Mammary epithelial cell (primary cell): ENCODE data around the gene SEMA5A.

ENCODE experiments used
- EZH2 ChIP-seq: IDR thresholded peaks from 2 replicates; pipeline ENCODE4 v1.6.1; 2012; ENCODE audit warnings: low read length, inconsistent platforms, borderline replicate concordance
- TF ChIP-seq, protein P1 (sequence below), 2 donors: IDR thresholded peaks in 1 of 2; conservative IDR thresholded peaks in 1 of 2; 2 replicates each; pipeline ENCODE4 v1.5.1; 2011 to 2012; ENCODE audit warnings: inconsistent platforms in 2 of 2, low read length in 2 of 2, mild to moderate bottlenecking in 2 of 2, control low read depth in 1 of 2, low read depth in 1 of 2; ENCODE audit not compliant: insufficient read depth in 1 of 2; ENCODE audit errors: extremely low read depth in 1 of 2

- TF ChIP-seq, protein P1, sequence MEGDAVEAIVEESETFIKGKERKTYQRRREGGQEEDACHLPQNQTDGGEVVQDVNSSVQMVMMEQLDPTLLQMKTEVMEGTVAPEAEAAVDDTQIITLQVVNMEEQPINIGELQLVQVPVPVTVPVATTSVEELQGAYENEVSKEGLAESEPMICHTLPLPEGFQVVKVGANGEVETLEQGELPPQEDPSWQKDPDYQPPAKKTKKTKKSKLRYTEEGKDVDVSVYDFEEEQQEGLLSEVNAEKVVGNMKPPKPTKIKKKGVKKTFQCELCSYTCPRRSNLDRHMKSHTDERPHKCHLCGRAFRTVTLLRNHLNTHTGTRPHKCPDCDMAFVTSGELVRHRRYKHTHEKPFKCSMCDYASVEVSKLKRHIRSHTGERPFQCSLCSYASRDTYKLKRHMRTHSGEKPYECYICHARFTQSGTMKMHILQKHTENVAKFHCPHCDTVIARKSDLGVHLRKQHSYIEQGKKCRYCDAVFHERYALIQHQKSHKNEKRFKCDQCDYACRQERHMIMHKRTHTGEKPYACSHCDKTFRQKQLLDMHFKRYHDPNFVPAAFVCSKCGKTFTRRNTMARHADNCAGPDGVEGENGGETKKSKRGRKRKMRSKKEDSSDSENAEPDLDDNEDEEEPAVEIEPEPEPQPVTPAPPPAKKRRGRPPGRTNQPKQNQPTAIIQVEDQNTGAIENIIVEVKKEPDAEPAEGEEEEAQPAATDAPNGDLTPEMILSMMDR (conservative IDR thresholded peaks at IDR 0.05 in 1 of 2, IDR thresholded peaks at IDR 0.05 in 1 of 2; ENCODE audit: extremely low read depth in 1 of 2, insufficient read depth in 1 of 2, low read depth in 1 of 2, low read length in 2 of 2), result no peak
- TF ChIP-seq EZH2, result no peak
These were observed 229.1 kb downstream of the SEMA5A start for GRCh38 chr5:9316733-9317132.
